NCI-H226 (cell line): ENCODE measurements around the gene TPD52L1.

Experiments
- DNase-seq: peaks from one replicate; pipeline ENCODE4 v3.0.0-alpha.2; 2015

TPD52L1 gene

GRCh38 chr6:125310994-125311649, 157.5 kb downstream of the TPD52L1 start:
- peak; percentile 38 for DNase-seq

DNA sequence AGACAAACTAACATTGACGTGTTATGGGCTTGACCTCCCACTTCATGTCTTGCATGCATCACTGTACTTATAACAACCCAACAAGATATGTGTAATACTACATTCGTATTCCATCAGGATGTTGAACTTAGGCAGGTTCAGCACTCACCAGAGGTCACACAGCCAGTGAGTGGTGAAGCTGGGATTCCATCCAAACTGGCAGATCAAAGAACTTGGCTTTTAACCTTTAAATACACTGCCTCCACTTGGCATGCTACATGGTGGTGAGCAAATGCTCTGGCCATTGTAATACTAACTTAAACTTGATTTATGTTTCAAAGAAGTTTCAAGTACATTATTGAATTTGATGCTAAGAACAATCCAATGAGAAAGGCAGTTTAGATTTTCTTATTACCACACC, 158.9 kb downstream of the TPD52L1 start:
- DNase-seq, result no peak

DNA sequence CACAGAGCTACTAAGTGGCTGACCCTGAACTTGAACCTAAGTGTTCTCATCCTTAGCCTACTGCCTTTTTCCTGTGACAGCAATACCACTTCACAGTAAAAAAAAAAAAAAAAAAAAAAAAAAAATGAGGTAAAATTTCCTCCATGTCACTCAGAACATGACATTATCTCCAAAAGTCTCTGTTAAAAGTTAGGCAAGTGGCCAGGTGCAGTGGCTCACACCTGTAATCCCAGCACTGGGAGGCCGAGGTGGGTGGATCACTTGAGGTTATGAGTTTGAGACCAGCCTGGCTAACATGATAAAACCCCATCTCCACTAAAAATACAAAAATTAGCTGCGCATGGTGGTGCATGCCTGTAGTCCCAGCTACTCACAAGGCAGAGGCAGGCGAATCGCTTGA, 159.4 kb downstream of the TPD52L1 start:
- DNase-seq, result no peak
